GM19395 (cell line): Measurements from ENCODE around the gene LRRC75B.

Source experiments
- ATAC-seq: cut with Tn5 transposase; IDR thresholded peaks from one replicate; pipeline ENCODE4 v1.9.1; 2021; ENCODE audit warnings: mild to moderate bottlenecking, moderate library complexity; ENCODE audit not compliant: unreplicated experiment

LRRC75B gene

GRCh38 chr22:24587948-24588347, 4.9 kb downstream of the LRRC75B start:
- no peak for ATAC-seq

GRCh38 chr22:24587251-24587650, 5.6 kb downstream of the LRRC75B start:
- ATAC-seq, result no peak

- no peak for ATAC-seq
These were observed 6.8 kb downstream of the LRRC75B start for GRCh38 chr22:24585927-24586546.

DNA sequence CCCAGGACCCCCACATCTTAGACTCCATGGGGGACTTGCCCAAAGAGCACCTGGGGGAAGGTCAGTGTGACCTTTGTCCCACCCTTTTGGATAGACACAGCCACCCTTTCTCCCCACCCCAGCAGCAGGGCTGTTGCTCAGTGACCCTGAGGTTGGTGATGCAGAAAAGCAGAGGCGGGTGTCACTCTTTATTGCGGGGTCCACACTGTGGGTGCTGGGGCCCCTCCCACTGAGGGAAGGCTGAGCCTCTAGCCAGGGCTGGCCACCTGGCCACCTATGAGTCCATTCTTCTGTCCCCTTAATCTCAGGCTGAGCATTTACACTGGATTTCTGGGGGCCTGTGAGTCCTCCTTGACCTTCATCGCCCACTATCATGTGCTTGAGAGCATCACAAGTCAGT, 7.4 kb downstream of the LRRC75B start:
- ATAC-seq, result no peak

GRCh38 chr22:24584871-24585411, 7.9 kb downstream of the LRRC75B start:
- no peak for ATAC-seq

DNA sequence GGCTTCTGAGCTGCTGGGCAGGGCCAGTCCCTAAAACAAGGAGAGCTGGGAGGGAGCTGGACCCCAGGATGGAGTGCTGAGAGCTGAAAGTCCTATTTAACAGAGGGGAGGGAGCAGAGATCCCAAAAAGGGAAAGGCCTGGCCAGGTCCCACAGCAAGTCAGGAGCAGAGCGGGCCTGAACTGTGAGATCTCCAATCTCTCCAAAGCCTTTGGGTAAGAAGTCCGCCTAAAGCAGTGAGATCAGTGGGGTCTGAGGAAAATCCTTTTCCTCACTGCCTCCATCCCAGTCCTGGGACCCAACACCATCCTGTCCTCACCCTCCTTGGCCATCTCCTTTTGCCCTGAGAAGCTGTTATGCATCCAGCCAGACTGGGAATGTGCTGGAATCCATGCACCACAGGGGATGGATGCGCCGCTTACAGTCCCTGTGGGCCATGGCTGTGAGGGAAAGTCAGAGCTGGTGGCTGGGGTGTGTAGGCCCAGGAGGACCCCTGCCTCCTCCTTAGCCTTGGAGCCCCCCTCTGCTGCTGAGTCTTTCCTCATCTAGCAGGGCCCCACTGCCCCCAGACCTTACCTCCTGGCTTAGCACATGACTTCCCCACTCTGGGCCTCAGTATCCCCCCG, 8.6 kb downstream of the LRRC75B start:
- no peak for ATAC-seq

- no peak for ATAC-seq
These were observed 9.4 kb downstream of the LRRC75B start for GRCh38 chr22:24583221-24584165.

GRCh38 chr22:24582056-24582814, 10.6 kb downstream of the LRRC75B start:
- no peak for ATAC-seq

GRCh38 chr22:24580276-24580675, 12.6 kb downstream of the LRRC75B start:
- ATAC-seq, result no peak

GRCh38 chr22:24579258-24579601, 13.6 kb downstream of the LRRC75B start:
- no peak for ATAC-seq

GRCh38 chr22:24578355-24579257, 14.3 kb downstream of the LRRC75B start:
- ATAC-seq, result no peak

- no peak for ATAC-seq
These were observed 16.1 kb downstream of the LRRC75B start for GRCh38 chr22:24576778-24577177.

- ATAC-seq, result no peak
These were observed 21.6 kb downstream of the LRRC75B start for GRCh38 chr22:24571266-24571665.

GRCh38 chr22:24567668-24568067, 25.2 kb downstream of the LRRC75B start:
- ATAC-seq, result no peak

DNA sequence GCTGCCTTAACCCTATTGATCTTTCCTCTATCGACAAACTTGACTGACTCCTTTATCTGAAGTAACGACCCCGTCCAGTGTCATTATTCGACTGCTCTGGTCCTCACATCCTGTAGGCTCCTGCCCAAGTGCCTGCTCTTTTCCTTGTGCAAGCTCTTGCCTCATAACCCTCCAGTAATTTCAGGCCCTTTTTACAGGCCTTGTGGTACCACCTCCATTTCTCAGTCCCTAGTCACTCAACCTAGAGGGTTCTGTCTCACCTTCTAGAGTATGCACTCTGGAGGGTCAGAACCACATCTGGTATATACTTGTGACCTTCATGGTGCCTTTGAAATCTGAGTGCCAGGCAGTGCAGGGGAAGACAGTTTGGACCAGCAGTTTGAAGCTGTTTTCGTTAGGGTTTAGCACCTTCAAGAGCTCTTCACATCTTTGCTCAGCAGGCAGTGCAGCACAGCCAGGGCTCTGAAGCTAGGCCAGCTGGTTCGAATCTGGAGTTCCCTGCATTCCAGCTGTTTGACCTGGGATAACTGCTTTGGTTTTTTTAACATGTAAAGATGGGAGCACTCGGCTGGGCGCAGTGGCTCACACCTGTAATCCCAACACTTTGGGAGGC, 25.9 kb downstream of the LRRC75B start:
- ATAC-seq, result no peak

DNA sequence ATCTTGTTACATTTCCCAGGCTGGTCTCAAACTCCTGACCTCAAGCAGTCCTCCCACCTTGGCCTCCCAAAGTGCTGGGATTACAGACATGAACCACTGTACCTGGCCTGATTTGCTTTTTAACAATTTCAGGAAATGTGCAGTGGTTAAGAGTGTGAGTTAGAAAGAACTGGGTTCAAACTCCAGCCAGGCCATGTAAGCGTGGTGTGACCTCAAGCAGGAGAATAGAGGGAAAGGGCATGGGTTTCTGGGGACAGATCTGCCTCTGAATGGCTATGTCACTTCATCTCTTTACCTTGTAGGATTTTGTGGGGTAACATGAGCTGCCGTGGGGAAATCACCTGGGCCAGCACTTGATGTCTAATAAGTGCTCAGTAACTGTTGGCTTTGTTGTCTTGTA, 27.8 kb downstream of the LRRC75B start:
- no peak for ATAC-seq

DNA sequence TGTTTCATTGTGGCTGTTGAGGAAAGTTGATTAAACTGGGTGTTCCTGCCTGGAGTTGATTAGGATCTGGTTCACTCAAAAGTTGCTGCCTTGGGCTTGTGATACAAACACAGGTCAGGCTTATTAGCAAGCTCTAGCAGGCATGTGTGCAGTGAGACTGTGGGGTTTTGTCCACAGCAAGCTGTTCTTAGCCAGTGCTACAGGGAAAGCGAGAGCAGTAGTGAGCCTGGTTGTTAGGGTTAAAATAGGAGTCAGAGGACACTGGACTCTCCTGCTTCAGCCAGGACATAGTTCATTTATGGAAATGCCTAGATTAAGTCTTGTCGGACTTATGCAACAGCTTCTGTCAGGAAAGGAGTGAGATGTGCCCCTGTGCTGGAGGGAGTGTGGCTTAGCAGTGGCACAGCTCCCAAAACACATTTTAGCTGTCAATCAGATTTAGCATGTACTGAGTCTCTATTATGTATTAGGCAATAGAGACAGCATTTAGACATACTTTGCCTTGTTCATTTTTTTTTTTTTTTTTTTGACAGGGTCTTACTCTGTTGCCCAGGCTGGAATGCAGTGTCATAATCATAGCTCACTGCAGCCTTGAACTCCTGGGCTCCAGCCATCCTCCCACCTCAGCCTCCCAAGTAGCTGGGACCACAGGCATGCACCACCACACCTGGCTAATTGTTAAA, 28.4 kb downstream of the LRRC75B start:
- no peak for ATAC-seq

GRCh38 chr22:24563246-24563645, 29.6 kb downstream of the LRRC75B start:
- ATAC-seq, result no peak

DNA sequence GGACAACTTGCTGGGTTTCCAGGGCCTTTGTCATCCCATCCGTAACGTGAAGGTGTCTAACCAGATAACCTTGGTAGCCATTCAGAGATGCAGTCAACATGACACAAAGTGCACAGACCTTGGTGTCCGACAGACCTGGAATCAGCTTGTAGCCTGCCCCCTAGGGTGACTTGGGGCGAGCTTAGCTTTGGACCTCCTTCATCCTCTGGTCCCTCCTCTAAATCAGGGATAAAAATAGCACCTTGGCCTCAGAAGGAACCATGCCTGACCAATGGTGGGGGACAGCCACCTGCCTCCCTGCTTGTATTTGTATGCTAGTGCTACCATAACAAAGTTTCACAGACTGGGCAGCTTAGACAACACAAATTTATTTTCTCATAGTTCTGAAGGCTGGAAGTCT, 33.4 kb downstream of the LRRC75B start:
- ATAC-seq, result no peak
